Muscle layer of colon (tissue), 2 donors: ENCODE data around the gene KIF6.

ENCODE experiments used
- H3K27ac ChIP-seq: one replicate; pipeline ENCODE4 v1.7.0; 2013; ENCODE audit warnings: low read depth, mild to moderate bottlenecking, low read length, moderate library complexity
- H3K27me3 ChIP-seq, 2 donors: one replicate each; pipeline ENCODE4 v1.7.0; 2013; ENCODE audit warnings: low read length in 2 of 2, mild to moderate bottlenecking in 2 of 2; ENCODE audit not compliant: insufficient read depth in 2 of 2, control insufficient read depth in 1 of 2
- H3K36me3 ChIP-seq: one replicate; pipeline ENCODE4 v1.7.0; 2013; ENCODE audit warnings: mild to moderate bottlenecking, low read length; ENCODE audit not compliant: insufficient read depth
- H3K4me1 ChIP-seq: one replicate; pipeline ENCODE4 v1.7.0; 2013; ENCODE audit warnings: mild to moderate bottlenecking, low read length; ENCODE audit not compliant: insufficient read depth
- H3K4me3 ChIP-seq, 2 donors: one replicate each; pipeline ENCODE4 v1.7.0; 2013; ENCODE audit warnings: low read length in 2 of 2, low read depth in 1 of 2, mild to moderate bottlenecking in 1 of 2, moderate library complexity in 1 of 2
- H3K9ac ChIP-seq: one replicate; pipeline ENCODE4 v1.7.0; 2013; ENCODE audit warnings: low read length
- H3K9me3 ChIP-seq: one replicate; pipeline ENCODE4 v1.7.0; 2013; ENCODE audit warnings: mild to moderate bottlenecking, low read length
- donor health status: abdominal sarcoma.
- donor health status: Adenocarcinoma of cecum.

Gene KIF6

DNA sequence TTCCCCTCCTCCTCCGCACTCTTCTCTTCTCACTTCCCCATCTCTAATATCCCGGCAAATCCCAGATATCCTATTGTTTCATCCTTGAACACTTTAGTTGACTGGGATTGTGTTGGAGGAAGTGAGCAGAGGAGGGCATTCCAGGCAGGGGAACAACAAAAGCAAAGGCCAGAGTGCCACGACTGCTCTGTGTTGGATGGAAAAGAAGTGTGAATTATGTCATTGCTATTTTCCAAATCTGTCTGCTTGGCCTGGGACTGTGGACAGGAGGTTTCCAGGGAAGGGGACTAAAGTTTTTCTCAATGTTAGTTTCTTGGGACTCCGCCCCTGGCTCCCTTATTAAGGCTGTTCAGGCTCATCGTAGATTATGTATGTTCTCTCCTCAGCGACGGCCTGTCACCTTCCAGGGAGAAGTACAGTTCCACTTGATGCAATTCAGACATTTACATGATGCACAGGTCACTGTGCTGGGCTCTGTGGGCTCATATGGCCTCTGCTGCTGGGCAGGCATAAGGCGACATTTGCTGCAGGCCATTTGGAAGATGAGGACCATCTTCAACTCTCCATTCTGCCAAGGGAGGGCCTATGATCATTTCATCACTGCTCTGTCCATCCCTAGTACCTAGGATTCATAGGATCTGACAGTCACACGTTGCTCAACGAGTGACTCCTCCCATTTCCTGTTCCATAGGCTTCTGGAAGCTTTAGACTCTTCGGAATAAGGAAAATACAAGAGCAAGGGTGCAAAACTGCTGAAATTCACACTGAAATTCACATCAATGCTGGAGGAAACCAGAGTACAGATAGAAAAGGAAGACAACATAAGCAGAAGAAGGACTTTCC lies 303.6 kb downstream of the KIF6 start:
- H3K27me3 ChIP-seq, result no peaks in the 10 kb centered on the region
- H3K4me3 ChIP-seq, result no peak overlapping the region
- peaks cover 42% of the 10 kb centered on the region for H3K4me1 ChIP-seq
- H3K9me3 ChIP-seq, result no peaks in the 10 kb centered on the region
- H3K27ac ChIP-seq, result peak overlapping the region; percentile 3
- no peak overlapping the region for H3K9ac ChIP-seq
- no peaks in the 10 kb centered on the region for H3K36me3 ChIP-seq

DNA sequence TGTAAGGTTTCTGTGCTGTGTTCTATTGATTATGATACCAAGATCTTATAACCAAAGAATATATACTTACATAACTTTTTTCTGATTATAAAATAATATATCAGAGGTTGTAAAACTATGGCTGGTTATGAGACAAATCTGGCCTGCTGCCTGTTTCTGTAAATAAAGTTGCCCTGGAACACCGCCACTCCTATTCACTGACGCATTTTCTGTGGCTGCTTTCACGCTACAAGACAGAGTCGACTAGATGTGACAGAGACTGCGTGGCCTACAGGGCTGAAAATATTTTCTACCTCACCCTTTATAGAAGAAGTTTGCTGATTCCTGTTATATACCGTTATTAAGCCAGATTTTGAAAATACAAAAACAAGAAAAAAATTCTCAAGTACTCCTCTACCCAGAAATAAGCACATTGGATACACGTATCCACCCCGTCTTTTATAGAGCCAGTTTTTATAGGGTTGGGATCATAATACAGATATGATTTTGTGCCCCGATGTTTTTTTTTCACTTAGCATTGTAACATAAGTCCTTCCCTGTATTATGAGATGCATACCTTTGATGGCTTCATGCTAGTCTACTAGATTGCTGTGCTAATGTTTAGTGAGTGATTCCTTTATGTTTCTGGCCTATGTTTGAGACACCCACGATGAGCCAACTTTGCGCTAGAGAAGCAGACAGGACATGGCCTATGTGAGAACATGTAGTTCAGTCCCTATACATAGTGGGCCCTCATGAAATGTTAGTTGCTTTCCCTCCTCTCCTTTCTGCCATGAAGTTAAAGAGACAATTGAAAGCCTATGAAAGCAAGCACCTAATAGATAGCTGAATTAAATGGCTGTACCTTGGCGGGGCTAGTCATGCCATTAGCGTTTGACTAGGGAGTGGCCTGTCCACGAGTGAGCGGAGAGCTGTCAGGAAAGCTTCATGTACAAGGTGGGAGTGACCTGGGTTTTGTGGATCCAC lies 304.6 kb downstream of the KIF6 start:
- Histone ChIP-seq H3K27ac (peak overlapping the region; percentile 72), H3K4me3 (no peak overlapping the region), H3K36me3 (no peaks in the 10 kb centered on the region), H3K9ac (no peak overlapping the region), H3K27me3 (no peaks in the 10 kb centered on the region), H3K9me3 (no peaks in the 10 kb centered on the region), H3K4me1 (peaks cover 44% of the 10 kb centered on the region)

DNA sequence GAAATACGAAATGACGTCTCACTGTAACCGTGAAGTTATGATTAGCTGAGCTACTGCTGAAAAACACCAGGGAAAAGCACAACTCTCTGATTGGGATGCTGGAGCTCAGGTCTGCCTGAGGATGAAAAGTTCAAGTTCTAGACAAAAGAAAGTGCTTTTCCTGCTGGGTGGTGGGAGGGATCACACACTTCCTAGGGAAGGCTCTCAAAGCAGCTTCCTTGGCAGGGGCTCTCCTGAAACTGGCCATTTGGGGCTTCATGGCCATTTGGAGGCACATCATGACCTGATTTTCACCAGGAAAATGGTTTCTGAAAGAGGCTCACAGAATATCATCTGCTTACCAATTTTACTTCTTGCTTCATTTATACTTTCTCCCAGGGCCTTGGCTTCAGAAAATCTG lies 305.6 kb downstream of the KIF6 start:
- peaks cover 42% of the 10 kb centered on the region for H3K4me1 ChIP-seq
- H3K27me3 ChIP-seq, result no peaks in the 10 kb centered on the region
- H3K36me3 ChIP-seq, result no peaks in the 10 kb centered on the region
- no peaks in the 10 kb centered on the region for H3K9me3 ChIP-seq
- no peak overlapping the region for H3K9ac ChIP-seq
- H3K4me3 ChIP-seq, result no peak overlapping the region
- H3K27ac ChIP-seq, result no peak overlapping the region

DNA sequence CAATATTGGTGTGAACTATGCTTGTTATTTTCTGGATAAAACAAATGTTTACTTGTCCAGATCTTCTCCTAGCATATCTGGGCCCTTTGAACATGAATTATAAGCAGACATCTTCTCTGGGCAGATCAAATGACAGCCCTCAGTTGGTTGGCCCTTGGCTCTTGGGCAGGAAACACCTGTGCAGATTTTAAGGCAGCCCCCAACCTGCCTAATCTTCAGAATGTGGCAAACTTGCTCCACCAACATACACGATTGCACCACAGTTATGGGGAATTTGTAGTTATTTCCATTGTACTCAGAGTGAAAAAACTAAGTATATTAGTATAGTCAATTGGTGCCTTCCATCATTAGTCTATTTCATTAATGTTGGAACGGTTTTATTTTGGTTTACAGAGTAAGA lies 307.8 kb downstream of the KIF6 start:
- Histone ChIP-seq H3K4me1 (peaks cover 42% of the 10 kb centered on the region), H3K9ac (no peak overlapping the region), H3K9me3 (no peaks in the 10 kb centered on the region), H3K36me3 (no peaks in the 10 kb centered on the region), H3K27ac (no peak overlapping the region), H3K27me3 (no peaks in the 10 kb centered on the region), H3K4me3 (no peak overlapping the region)

DNA sequence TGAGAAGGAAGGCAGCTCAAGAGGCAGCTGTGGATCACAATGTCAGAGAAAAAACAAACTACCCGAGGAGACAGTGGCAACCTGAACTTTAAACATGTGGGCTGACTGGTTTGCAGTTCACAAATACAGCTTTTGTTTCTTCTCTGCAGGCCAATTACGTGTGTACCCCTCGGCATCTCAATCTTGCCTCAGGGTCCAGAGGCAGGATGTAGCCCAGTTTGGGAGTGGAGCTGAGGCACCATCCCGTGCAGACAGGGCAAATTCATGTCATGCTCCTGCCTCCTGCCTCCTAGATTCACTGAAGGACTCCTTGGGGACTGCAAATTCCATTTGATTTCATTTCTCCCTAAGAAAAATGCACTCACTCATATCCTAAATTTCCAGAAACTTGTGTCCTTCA lies 308.5 kb downstream of the KIF6 start:
- H3K27ac ChIP-seq, result no peak overlapping the region
- no peaks in the 10 kb centered on the region for H3K27me3 ChIP-seq
- H3K4me1 ChIP-seq, result peaks cover 39% of the 10 kb centered on the region
- no peaks in the 10 kb centered on the region for H3K36me3 ChIP-seq
- H3K4me3 ChIP-seq, result no peak overlapping the region
- no peak overlapping the region for H3K9ac ChIP-seq
- H3K9me3 ChIP-seq, result no peaks in the 10 kb centered on the region

DNA sequence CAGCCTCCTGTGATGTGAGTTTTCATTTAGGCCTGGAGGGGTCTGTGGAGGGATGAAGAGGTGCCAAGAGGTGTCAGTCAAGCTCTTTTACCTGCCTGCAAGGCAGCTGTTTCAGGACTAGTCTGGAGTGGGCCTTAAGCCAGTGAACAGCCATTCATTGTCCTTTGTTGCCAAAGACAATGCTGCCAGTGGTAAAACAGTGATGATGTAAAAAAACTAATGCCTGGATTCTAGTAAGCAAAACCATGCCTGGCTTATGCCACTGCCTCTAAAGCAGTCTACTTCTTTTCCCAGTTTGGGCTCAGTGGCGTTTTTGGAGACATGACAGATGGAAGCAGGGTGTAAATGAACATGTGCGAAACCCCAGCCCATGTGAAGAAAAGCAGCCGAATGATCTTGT lies 309.2 kb downstream of the KIF6 start:
- H3K4me1 ChIP-seq, result peaks cover 32% of the 10 kb centered on the region
- H3K36me3 ChIP-seq, result no peaks in the 10 kb centered on the region
- no peaks in the 10 kb centered on the region for H3K9me3 ChIP-seq
- H3K9ac ChIP-seq, result no peak overlapping the region
- no peaks in the 10 kb centered on the region for H3K27me3 ChIP-seq
- H3K27ac ChIP-seq, result peak overlapping the region; percentile 57
- no peak overlapping the region for H3K4me3 ChIP-seq

DNA sequence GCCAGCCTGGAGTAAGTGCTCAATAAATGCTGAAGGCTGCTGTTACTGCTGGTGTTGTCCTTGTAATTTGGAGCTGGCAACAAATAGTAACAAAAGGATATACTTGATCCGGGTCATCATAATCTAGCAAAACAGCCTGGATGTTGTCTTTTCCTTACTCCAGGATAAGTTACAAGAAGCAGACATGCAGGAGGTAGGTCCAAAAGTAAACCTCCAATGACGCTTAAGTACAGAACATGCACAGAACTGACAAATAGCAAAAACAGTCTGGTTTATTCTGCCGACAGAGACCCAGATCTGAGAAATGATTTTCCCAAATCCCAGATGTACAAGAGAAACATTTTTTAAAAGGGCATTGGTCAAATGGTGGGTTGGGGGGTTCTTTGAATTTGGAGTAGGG lies 309.7 kb downstream of the KIF6 start:
- no peak overlapping the region for H3K4me3 ChIP-seq
- no peaks in the 10 kb centered on the region for H3K27me3 ChIP-seq
- H3K9ac ChIP-seq, result no peak overlapping the region
- H3K36me3 ChIP-seq, result no peaks in the 10 kb centered on the region
- H3K27ac ChIP-seq, result peak overlapping the region; percentile 57
- peaks cover 26% of the 10 kb centered on the region for H3K4me1 ChIP-seq
- no peaks in the 10 kb centered on the region for H3K9me3 ChIP-seq

DNA sequence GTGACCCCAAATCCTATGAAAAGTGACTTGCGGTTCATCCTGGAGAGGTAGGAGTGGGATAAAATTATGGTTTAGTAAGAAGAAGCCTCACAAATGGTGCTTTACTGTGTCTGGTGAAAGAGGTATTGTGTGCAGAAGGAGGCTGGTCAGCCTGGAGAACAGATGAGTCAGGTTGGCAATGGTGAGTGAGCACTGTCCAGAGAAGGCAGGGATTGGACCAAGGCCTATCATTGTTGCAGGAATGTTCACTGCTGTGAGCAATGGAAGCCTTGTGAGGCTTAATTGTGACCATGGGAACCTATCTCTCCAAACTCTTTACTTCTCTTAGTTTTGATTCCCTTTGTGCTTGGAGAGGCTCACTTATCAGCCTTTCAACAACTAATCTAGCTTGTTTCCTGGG lies 313.7 kb downstream of the KIF6 start:
- no peaks in the 10 kb centered on the region for H3K9me3 ChIP-seq
- H3K27me3 ChIP-seq, result no peaks in the 10 kb centered on the region

DNA sequence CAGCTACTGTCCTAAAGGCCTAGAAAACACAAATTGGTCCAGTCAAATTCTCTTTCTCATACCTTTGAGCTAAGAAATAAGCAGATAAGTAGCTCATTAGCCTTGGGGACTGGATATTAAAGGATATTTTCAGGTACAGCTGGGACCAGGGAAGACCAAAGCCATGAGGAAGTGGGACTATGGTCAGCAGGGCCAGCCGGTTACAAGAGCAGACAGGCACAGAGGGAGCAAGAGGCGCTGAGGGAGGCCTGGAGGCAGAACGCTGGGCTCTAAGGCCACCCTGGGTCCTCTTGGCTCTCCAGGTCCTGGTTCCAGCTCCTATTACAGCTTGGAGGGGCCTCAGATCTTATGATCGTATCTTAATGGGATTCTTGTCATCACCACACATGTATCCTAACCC lies 314.2 kb downstream of the KIF6 start:
- Histone ChIP-seq H3K4me3 (no peak overlapping the region), H3K4me1 (peaks cover 5% of the 10 kb centered on the region), H3K27ac (no peak overlapping the region), H3K27me3 (no peaks in the 10 kb centered on the region), H3K9me3 (no peaks in the 10 kb centered on the region), H3K9ac (no peak overlapping the region), H3K36me3 (no peaks in the 10 kb centered on the region)

More for the DNA sequence above, 313.7 kb downstream of the KIF6 start:
- H3K36me3 ChIP-seq, result no peaks in the 10 kb centered on the region
- H3K4me1 ChIP-seq, result peaks cover 9% of the 10 kb centered on the region
- no peak overlapping the region for H3K9ac ChIP-seq
- no peak overlapping the region for H3K4me3 ChIP-seq
- no peak overlapping the region for H3K27ac ChIP-seq

DNA sequence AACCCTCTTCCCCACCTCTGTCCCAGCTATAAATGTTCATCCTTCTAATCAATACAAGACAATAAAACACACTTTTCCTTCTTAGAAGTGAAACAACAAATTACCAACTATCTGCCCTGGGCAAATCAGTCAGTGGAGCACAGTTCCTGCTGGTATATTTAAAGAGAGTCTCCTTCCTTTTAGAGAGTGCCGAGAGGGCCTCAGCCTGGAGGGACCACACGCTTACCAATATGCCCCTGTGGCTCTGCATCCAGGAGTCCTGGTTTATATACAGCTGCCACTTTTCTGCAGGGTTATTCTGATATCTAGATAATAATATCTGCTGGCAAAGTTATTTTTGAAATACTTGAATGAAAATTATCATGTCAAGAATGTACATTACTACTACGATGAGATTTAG lies 315.3 kb downstream of the KIF6 start:
- Histone ChIP-seq H3K4me1 (no peaks in the 10 kb centered on the region), H3K4me3 (no peak overlapping the region), H3K27me3 (no peaks in the 10 kb centered on the region), H3K27ac (no peak overlapping the region), H3K36me3 (no peaks in the 10 kb centered on the region), H3K9me3 (no peaks in the 10 kb centered on the region), H3K9ac (no peak overlapping the region)

DNA sequence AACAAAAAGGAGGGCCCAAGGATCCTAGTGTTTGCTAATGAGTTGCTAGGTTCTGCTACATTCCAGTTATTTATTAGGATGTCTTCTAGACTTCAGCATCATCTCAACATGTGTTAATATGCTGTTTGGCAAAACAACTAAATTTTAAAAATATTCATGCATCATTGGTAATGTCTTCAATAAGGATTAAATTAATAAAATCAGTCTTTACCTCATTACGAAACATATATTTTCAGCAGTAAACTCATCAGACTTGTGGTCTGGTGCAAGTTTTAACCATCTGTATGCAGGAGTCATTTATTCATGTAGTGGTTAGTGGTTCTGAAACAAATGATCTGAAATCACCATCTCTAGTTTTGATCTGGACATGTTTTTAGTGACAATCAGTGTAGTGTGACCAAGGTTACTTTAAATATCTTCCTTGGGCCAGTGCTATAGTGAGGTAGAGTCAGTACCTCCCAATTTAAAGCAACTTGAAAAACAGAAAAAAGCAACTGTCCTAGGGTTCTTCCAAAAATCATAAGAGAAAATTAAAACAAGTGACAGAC lies 317.7 kb downstream of the KIF6 start:
- no peaks in the 10 kb centered on the region for H3K36me3 ChIP-seq
- no peak overlapping the region for H3K4me3 ChIP-seq
- H3K9me3 ChIP-seq, result no peaks in the 10 kb centered on the region
- no peak overlapping the region for H3K9ac ChIP-seq
- no peaks in the 10 kb centered on the region for H3K4me1 ChIP-seq
- no peaks in the 10 kb centered on the region for H3K27me3 ChIP-seq
- H3K27ac ChIP-seq, result no peak overlapping the region
